22Rv1 (cell line): ENCODE measurements around the gene IRX1.

Experiments used
- CTCF ChIP-seq: fragments of 450-650 bp; IDR thresholded peaks from 2 replicates; pipeline ENCODE4 v1.5.1; 2017; ENCODE audit warnings: mild to moderate bottlenecking
- ZFX ChIP-seq: fragments of 450-650 bp; IDR thresholded peaks from 2 replicates; pipeline ENCODE4 v1.6.1; 2017; ENCODE audit warnings: antibody characterized with exemption, borderline replicate concordance

DNA sequence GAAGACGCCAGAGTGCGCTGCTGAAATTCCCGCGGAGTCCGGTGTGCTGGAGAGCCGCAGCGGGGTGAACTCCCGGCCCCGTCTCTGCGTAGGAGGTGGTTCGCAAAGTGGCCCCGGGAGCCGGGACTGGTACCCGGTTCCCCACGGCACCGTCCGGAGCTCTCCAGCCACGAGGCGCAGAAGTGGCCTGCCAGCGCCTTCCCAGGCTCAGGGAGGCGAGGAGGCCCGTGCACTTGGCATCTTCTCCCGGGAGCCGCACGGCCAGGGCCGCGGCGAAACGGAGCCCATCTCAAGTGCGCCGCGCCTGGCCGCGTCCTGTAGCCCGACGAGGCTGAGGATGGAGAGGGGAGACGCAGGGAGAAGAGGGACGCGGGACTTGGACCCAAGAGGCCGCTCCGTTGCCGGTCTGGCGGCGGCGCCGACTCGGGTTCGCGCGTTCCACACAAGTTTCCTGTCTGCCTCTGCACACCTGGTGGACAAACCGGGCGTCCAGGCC is 1.1 kb upstream of the IRX1 start:
- 0 out of 2 replicates have a peak, but pooled peaks have one; percentile 10 for TF ChIP-seq CTCF
- TF ChIP-seq ZFX, result no peak
